Stimulated activated CD8-positive, alpha-beta memory T cell treated with anti-CD3 and anti-CD28 coated beads, Interleukin-15, amount 100 ng/mL, for 4 hours (primary cell): ENCODE results near the gene FAM117B.

Experiments used
- DNase-seq, 2 donors: peaks; one replicate each; pipeline ENCODE4 v3.0.0-alpha.2; 2020; ENCODE audit warnings: low read depth in 2 of 2

FAM117B gene

GRCh38 chr2:202814226-202814625 is 179.5 kb downstream of the FAM117B start:
- no peak for DNase-seq

GRCh38 chr2:202815548-202816360 is 181.0 kb downstream of the FAM117B start:
- DNase-seq, result no peak

- no peak for DNase-seq
Observed at GRCh38 chr2:202817771-202818170, 183.0 kb downstream of the FAM117B start.

GRCh38 chr2:202818321-202818720 is 183.6 kb downstream of the FAM117B start:
- no peak for DNase-seq
